ENCODE results near the gene FSTL1.

The FSTL1 gene

GRCh38 chr3:120349855-120350125 lies 101.0 kb downstream of the FSTL1 start:
- no peak for TF ChIP-seq CTCF (IDR thresholded peaks at IDR 0.05)
- Histone ChIP-seq H3K4me3 (peak overlapping the region; percentile 65 to 87), H3K9me3 (no peaks in the 10 kb centered on the region), H3K4me1 (peaks cover 0 to 26% (median 17%) of the 10 kb centered on the region in 4 donors), H3K27me3 (no peaks in the 10 kb centered on the region), H3K36me3 (no peaks in the 10 kb centered on the region), H3K27ac (peak overlapping the region; percentile 88)
- DNase-seq: no peak
- intact Hi-C loops (cut with DNase I; ENCODE audit: low total_unique reads): loop anchor here (5.0 to 10.0 kb wide), 2 partner anchors 68 to 145 kb away; no protein-coding TSS in a partner anchor

GRCh38 chr3:120348991-120349854 lies 101.6 kb downstream of the FSTL1 start, which contains the start of gene LRRC58:
TSS of gene LRRC58 (minus strand) at chr3:120349354. CDS start at chr3:120349243, 111 bp downstream.
- H3K9me3 ChIP-seq: no peaks in the 10 kb centered on the region
- H3K4me3 ChIP-seq: peak within 1 kb of the TSS; percentile 65 to 87
- intact Hi-C loops (cut with DNase I; ENCODE audit: low total_unique reads): loop anchor here (5.0 to 10.0 kb wide), 2 partner anchors 68 to 146 kb away; no protein-coding TSS in a partner anchor
- peak within 1 kb of the TSS; percentile 88 for H3K27ac ChIP-seq
- no peaks in the 10 kb centered on the region for H3K27me3 ChIP-seq
- TF ChIP-seq CTCF (IDR thresholded peaks at IDR 0.05): no peak
- no peaks in the 10 kb centered on the region for H3K36me3 ChIP-seq
- peaks cover 0 to 26% (median 17%) of the 10 kb centered on the region in 4 donors for H3K4me1 ChIP-seq
- peak; percentile 89 to 95 for DNase-seq

GRCh38 chr3:120348065-120348990 lies 102.5 kb downstream of the FSTL1 start:
- intact Hi-C loops (cut with DNase I; ENCODE audit: low total_unique reads): loop anchor here (5.0 to 10.0 kb wide), 2 partner anchors 69 to 146 kb away; no protein-coding TSS in a partner anchor
- H3K27me3 ChIP-seq: no peaks in the 10 kb centered on the region
- no peak for TF ChIP-seq CTCF (IDR thresholded peaks at IDR 0.05)
- H3K4me1 ChIP-seq: peaks cover 0 to 26% (median 17%) of the 10 kb centered on the region in 4 donors
- H3K4me3 ChIP-seq: peak overlapping the region; percentile 65 to 87
- DNase-seq: peak in 1 of 2 donors; percentile 25
- no peaks in the 10 kb centered on the region for H3K9me3 ChIP-seq
- H3K36me3 ChIP-seq: no peaks in the 10 kb centered on the region
- H3K27ac ChIP-seq: peak overlapping the region; percentile 88

GRCh38 chr3:120344349-120344748 lies 106.4 kb downstream of the FSTL1 start:
- no peak for TF ChIP-seq CTCF (IDR thresholded peaks at IDR 0.05)
- Histone ChIP-seq H3K27ac (no peak overlapping the region), H3K4me1 (peaks cover 0 to 19% (median 7%) of the 10 kb centered on the region in 4 donors), H3K27me3 (no peaks in the 10 kb centered on the region), H3K4me3 (no peak overlapping the region), H3K9me3 (no peaks in the 10 kb centered on the region), H3K36me3 (peaks cover 0 to 11% (median 3%) of the 10 kb centered on the region in 3 donors)
- intact Hi-C loops (cut with DNase I; ENCODE audit: low total_unique reads): loop anchor here (10.0 kb wide), 1 partner anchor 150 kb away; no protein-coding TSS in a partner anchor
- DNase-seq: no peak
